Upper lobe of left lung (tissue), 6 donors: ENCODE results near the gene VSIR. TPM values are rescaled to one million over a fixed set of nuclear protein-coding genes. Genes with fewer than 3 reads are reported as not detected.

Source experiments
- ATAC-seq, 2 donors: fragments of 200-7000 bp; cut with Tn5 transposase; one replicate each; pipeline ENCODE4 v1.9.1; 2022; ENCODE audit warnings: mild to moderate bottlenecking in 2 of 2, moderate library complexity in 2 of 2; ENCODE audit not compliant: low FRiP score in 2 of 2
- DNase-seq, 2 donors: peaks; one replicate each; pipeline ENCODE4 v3.0.0-alpha.2; 2019 to 2020
- H3K27ac ChIP-seq, 4 donors: fragments of 200-600 bp; sonication (generic); one replicate each; pipeline ENCODE4 v1.5.1; 2016 to 2019
- H3K27me3 ChIP-seq, 4 donors: fragments of 200-600 bp; sonication (generic); one replicate each; pipeline ENCODE4 v1.5.1; 2017 to 2019
- H3K36me3 ChIP-seq, 4 donors: fragments of 200-600 bp; sonication (generic); one replicate each; pipeline ENCODE4 v1.5.1; 2016 to 2019
- H3K4me1 ChIP-seq, 4 donors: fragments of 200-600 bp; sonication (generic); one replicate each; pipeline ENCODE4 v1.5.1; 2018 to 2019
- H3K4me3 ChIP-seq, 4 donors: fragments of 200-600 bp; sonication (generic); one replicate each; pipeline ENCODE4 v1.5.1; 2017 to 2019; ENCODE audit warnings: mild to moderate bottlenecking in 2 of 4, moderate library complexity in 1 of 4
- H3K9me3 ChIP-seq, 4 donors: fragments of 200-600 bp; sonication (generic); one replicate each; pipeline ENCODE4 v1.5.1; 2018 to 2019
- EP300 ChIP-seq, 4 donors: sonication (generic); formaldehyde crosslinking; IDR thresholded peaks; one replicate each; pipeline ENCODE4 v1.5.1; 2017; ENCODE audit warnings: antibody characterized with exemption in 4 of 4, control low read depth in 2 of 4
- POLR2A ChIP-seq, 4 donors: fragments of 450-650 bp; IDR thresholded peaks; one replicate each; pipeline ENCODE4 v1.5.1; 2016 to 2017; ENCODE audit warnings: antibody characterized with exemption in 4 of 4, mild to moderate bottlenecking in 2 of 4
- POLR2AphosphoS5 ChIP-seq, 2 donors: sonication (generic); formaldehyde crosslinking; IDR thresholded peaks; one replicate each; pipeline ENCODE4 v1.5.1; 2017; ENCODE audit warnings: antibody characterized with exemption in 2 of 2
- whole genome bisulfite sequencing, 2 donors: methylation state at CpG; one replicate each; pipeline ENCODE4 v1.1.5; 2017 to 2018; 5-methylcytosine and 5-hydroxymethylcytosine counted together
- total RNA-seq, 6 donors: library from RNA; depleted of rRNA in 4 of 6; stranded (reverse); fragments of >200 nt in 4 of 6; gene quantifications; one replicate each; pipeline versions ENCODE4 v1.1.0 to v1.2.1, GENCODE V29; 2016 to 2021
- TF ChIP-seq, protein P1 (sequence below), 6 experiments: fragments of 450-650 bp in 4 of 6; fragments of 200-600 bp in 2 of 6; sonication (generic) in 2 of 6; IDR thresholded peaks; one replicate each; pipeline ENCODE4 v1.5.1; 2016 to 2019; ENCODE audit warnings: antibody characterized with exemption in 6 of 6
- donor health status: DM: no; HTN: no; CAD: no; lungs with moderate emphysema.
- donor health status: DM: no; HTN: yes; CAD: no; lungs with severe emphysema.

The VSIR gene
- total RNA-seq, 6 donors from 2014 or later: 51.7 to 167 (median 92.5) TPM

- peaks cover 2 to 64% (median 18%) of the 10 kb centered on the region in 4 donors for H3K36me3 ChIP-seq
These were observed 11.7 kb downstream of the VSIR start for GRCh38 chr10:71761541-71762113.

DNA sequence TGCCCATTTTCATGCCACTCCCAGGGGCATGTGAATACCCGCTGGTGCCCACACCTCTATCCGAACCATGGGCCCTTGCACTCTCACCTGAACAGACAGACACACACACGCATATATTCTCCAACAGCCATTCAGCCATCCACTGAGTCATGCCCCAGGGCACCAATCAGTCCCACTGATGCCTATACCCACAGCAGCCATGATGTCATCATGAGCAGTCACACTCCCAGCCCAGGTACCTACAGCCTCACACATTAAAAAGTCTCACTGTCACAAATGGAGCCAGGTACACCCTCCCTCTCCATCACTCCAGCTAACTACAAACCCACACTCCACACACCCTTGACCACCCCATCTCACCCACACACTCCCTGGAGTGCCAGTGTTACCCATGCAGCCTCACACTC lies 12.2 kb downstream of the VSIR start:
- Histone ChIP-seq H3K4me3 (no peak overlapping the region), H3K36me3 (peaks cover 2 to 66% (median 18%) of the 10 kb centered on the region in 4 donors), H3K9me3 (no peaks in the 10 kb centered on the region), H3K27ac (peak overlapping the region in 3 of 4 donors; percentile 18 to 41 (median 27)), H3K27me3 (no peaks in the 10 kb centered on the region), H3K4me1 (peaks cover 68 to 85% (median 82%) of the 10 kb centered on the region in 4 donors)
- no peak for ATAC-seq
- TF ChIP-seq POLR2A (IDR thresholded peaks at IDR 0.05) (no peak), POLR2AphosphoS5 (IDR thresholded peaks at IDR 0.05) (no peak), EP300 (IDR thresholded peaks at IDR 0.05) (no peak)
- TF ChIP-seq, protein P1, sequence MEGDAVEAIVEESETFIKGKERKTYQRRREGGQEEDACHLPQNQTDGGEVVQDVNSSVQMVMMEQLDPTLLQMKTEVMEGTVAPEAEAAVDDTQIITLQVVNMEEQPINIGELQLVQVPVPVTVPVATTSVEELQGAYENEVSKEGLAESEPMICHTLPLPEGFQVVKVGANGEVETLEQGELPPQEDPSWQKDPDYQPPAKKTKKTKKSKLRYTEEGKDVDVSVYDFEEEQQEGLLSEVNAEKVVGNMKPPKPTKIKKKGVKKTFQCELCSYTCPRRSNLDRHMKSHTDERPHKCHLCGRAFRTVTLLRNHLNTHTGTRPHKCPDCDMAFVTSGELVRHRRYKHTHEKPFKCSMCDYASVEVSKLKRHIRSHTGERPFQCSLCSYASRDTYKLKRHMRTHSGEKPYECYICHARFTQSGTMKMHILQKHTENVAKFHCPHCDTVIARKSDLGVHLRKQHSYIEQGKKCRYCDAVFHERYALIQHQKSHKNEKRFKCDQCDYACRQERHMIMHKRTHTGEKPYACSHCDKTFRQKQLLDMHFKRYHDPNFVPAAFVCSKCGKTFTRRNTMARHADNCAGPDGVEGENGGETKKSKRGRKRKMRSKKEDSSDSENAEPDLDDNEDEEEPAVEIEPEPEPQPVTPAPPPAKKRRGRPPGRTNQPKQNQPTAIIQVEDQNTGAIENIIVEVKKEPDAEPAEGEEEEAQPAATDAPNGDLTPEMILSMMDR (IDR thresholded peaks at IDR 0.05): no peak
- WGBS, 2 donors: 92 to 94% methylated on average over 3 of the region's 3 CpGs
- no peak for DNase-seq

More at GRCh38 chr10:71761541-71762113, 11.7 kb downstream of the VSIR start:
- H3K9me3 ChIP-seq: no peaks in the 10 kb centered on the region
- H3K4me1 ChIP-seq: peaks cover 68 to 87% (median 82%) of the 10 kb centered on the region in 4 donors
- TF ChIP-seq POLR2AphosphoS5 (IDR thresholded peaks at IDR 0.05): no peak
- TF ChIP-seq, protein P1 (IDR thresholded peaks at IDR 0.05): peak in 1 of 6 experiments; percentile 8
- H3K27me3 ChIP-seq: no peaks in the 10 kb centered on the region
- no peak overlapping the region for H3K4me3 ChIP-seq
- DNase-seq (peak in 1 of 2 donors; percentile 82), ATAC-seq (no peak)
- H3K27ac ChIP-seq: peak overlapping the region in 3 of 4 donors; percentile 18 to 41 (median 27)
- 73 to 91% methylated on average over 7 to 22 of the region's 26 CpGs for WGBS, 2 donors

DNA sequence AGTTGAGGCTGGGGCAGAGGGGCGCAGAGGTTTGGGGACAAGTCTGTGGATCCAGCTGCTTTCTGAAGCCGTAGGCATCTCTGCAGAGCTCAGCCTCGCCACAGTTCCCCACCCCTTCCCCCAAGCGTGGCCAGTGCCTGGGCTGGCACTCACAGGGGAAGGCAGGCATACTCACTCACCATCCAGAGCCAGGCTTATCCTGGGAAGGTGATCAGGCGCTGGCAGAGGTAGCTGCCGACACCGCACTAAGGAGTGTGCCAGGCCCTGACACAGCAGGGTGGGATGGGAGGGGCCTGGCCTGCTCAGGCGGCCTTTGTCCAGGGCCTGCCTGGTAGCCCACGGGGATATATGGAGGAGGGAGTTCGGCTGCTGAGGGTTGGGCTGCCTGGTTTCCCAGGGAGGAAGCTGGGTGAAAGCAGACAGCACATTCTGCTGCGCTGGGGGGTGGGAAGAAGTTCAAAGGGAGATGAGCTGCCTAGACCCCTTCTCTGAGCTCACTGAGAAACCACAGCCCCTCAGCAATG lies 15.9 kb downstream of the VSIR start:
- DNase-seq (no peak), ATAC-seq (no peak)
- no peak for TF ChIP-seq POLR2A (IDR thresholded peaks at IDR 0.05)
- no peak for TF ChIP-seq EP300 (IDR thresholded peaks at IDR 0.05)
- TF ChIP-seq, protein P1 (IDR thresholded peaks at IDR 0.05): no peak
- TF ChIP-seq POLR2AphosphoS5 (IDR thresholded peaks at IDR 0.05): no peak
- Histone ChIP-seq H3K9me3 (no peaks in the 10 kb centered on the region), H3K4me3 (no peak overlapping the region), H3K27ac (peak overlapping the region; percentile 81 to 90 (median 86)), H3K4me1 (peaks cover 65 to 80% (median 76%) of the 10 kb centered on the region in 4 donors), H3K36me3 (peaks cover 2 to 80% (median 24%) of the 10 kb centered on the region in 4 donors), H3K27me3 (no peaks in the 10 kb centered on the region)
- 44 to 63% methylated on average over 11 of the region's 11 CpGs for WGBS, 2 donors

- no peaks in the 10 kb centered on the region for H3K27me3 ChIP-seq
- TF ChIP-seq POLR2A (IDR thresholded peaks at IDR 0.05) (peak in 1 of 4 donors; percentile 19), EP300 (IDR thresholded peaks at IDR 0.05) (peak in 1 of 4 donors; percentile 54)
- TF ChIP-seq, protein P1 (IDR thresholded peaks at IDR 0.05): no peak
- H3K4me3 ChIP-seq: no peak overlapping the region
- H3K9me3 ChIP-seq: no peaks in the 10 kb centered on the region
- H3K36me3 ChIP-seq: peaks cover 2 to 81% (median 25%) of the 10 kb centered on the region in 4 donors
- peaks cover 70 to 80% (median 72%) of the 10 kb centered on the region in 4 donors for H3K4me1 ChIP-seq
- no peak for ATAC-seq
- no peak for DNase-seq
- WGBS, 2 donors: 56 to 70% methylated on average over 12 of the region's 12 CpGs
- H3K27ac ChIP-seq: peak overlapping the region; percentile 81 to 90 (median 86)
These were observed 16.8 kb downstream of the VSIR start for GRCh38 chr10:71756311-71757191.
